Body of pancreas (tissue), 4 donors: ENCODE data around the gene LPAR1.

Experiments
- CTCF ChIP-seq, 7 experiments: fragments of 450-650 bp in 4 of 7; fragments of 200-600 bp in 3 of 7; sonication (generic) in 3 of 7; IDR thresholded peaks; one replicate each; pipeline ENCODE4 v1.5.1; 2016 to 2019; ENCODE audit warnings: antibody characterized with exemption in 7 of 7
- POLR2A ChIP-seq, 3 donors: fragments of 450-650 bp; IDR thresholded peaks; one replicate each; pipeline ENCODE4 v1.6.1; 2016; ENCODE audit warnings: antibody characterized with exemption in 3 of 3, mild to moderate bottlenecking in 2 of 3

GRCh38 chr9:110960288-110960687, 78.0 kb downstream of the LPAR1 start:
- no peak for TF ChIP-seq POLR2A (IDR thresholded peaks at IDR 0.05)
- no peak for TF ChIP-seq CTCF (IDR thresholded peaks at IDR 0.05)
